ENCODE results near the gene G6PC1.
"Not testable (repeated sequence)": the region's sequence is repeated elsewhere in the genome, so short reads cannot be mapped to it uniquely, and the experiment has no call there.

G6PC1 gene

DNA sequence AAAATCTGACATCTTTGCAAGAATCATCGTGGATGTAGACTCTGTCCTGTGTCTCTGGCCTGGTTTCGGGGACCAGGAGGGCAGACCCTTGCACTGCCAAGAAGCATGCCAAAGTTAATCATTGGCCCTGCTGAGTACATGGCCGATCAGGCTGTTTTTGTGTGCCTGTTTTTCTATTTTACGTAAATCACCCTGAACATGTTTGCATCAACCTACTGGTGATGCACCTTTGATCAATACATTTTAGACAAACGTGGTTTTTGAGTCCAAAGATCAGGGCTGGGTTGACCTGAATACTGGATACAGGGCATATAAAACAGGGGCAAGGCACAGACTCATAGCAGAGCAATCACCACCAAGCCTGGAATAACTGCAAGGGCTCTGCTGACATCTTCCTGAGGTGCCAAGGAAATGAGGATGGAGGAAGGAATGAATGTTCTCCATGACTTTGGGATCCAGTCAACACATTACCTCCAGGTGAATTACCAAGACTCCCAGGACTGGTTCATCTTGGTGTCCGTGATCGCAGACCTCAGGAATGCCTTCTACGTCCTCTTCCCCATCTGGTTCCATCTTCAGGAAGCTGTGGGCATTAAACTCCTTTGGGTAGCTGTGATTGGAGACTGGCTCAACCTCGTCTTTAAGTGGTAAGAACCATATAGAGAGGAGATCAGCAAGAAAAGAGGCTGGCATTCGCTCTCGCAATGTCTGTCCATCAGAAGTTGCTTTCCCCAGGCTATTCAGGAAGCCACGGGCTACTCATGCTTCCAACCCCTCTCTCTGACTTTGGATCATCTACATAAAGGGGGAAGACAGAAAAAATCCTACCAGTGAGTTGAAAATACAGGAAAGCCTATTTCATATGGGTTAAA, at the start of gene G6PC1:
G6PC1 (plus strand) TSS at position 340 of the 872 bp plus-strand sequence; CDS start at position 418, 78 bp downstream.
- DNase-seq (ENCODE audit: low spot score) = no peak

DNA sequence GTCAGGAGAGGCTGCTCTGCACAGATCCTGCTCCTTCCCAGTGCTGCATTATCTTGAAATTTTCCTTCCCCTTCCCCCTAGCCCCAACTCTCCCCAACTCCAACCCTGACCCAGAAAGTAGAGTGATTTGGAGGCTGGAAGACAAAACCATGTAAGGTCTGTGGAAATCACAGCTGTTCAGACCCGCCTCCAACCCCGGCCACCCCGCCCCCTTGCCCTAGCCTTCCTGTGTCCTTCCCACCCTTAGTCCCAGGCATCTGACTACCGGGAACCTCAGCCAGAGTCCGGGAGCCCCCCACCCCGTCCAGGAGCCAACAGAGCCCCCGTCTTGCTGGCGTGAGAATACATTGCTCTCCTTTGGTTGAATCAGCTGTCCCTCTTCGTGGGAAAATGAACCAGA, 49.6 kb upstream of the G6PC1 start, which contains the start of gene AOC3:
AOC3 (plus strand) TSS at position 246 of the 400 bp plus-strand sequence; CDS start at position 391, 145 bp downstream.
- no peak for DNase-seq (ENCODE audit: low spot score)

- DNase-seq (ENCODE audit: low spot score) = not testable (repeated sequence)
Observed at GRCh38 chr17:42851371-42852240, 49.0 kb upstream of the G6PC1 start.

DNA sequence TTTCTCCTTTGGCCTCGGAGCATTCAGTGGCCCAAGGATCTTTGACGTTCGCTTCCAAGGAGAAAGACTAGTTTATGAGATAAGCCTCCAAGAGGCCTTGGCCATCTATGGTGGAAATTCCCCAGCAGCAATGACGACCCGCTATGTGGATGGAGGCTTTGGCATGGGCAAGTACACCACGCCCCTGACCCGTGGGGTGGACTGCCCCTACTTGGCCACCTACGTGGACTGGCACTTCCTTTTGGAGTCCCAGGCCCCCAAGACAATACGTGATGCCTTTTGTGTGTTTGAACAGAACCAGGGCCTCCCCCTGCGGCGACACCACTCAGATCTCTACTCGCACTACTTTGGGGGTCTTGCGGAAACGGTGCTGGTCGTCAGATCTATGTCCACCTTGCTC, 48.2 kb upstream of the G6PC1 start:
- no peak for DNase-seq (ENCODE audit: low spot score)

DNA sequence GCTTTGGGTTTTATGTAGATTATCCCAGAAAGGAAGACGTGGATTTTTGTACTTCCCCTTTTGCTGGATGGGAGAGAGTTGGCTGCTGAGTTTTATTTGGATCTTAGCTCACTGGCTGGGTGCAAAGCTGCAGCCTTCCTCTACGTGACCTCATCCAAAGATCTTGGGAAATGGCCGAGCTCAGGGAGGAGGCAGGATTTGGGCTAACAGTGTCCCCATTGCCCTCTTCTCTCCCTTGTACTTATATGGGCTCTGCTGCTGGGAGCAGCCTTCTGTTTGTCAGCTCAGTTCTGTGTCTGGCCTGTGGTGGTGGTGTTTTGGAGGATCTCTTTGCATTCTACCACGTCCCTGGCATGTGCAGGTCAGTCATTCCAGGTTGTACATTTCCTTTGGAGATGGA, 47.6 kb upstream of the G6PC1 start:
- no peak for DNase-seq (ENCODE audit: low spot score)

DNA sequence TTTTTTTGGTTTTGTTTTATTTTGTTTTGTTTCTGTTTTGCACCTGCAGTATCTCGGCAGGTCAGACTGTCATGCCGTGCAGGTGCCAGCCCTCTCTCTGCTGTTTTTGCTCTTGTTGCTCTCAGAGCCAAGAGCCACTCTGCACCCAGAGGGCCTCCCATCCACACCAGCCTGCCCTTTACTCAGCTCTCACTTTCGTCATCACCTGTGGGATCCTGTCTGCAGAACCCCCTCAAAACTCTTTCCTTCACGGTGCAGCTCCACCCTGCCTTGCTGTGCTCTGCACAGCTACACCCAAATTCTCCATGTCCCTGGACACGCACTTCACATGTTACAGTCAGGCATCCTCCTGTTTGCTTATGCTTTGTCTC, 47.0 kb upstream of the G6PC1 start:
- DNase-seq (ENCODE audit: low spot score) = no peak

GRCh38 chr17:42853968-42854790, 46.4 kb upstream of the G6PC1 start:
- DNase-seq (ENCODE audit: low spot score) = no peak

GRCh38 chr17:42855048-42855596, 45.5 kb upstream of the G6PC1 start:
- no peak for DNase-seq (ENCODE audit: low spot score)

GRCh38 chr17:42856093-42856492, 44.5 kb upstream of the G6PC1 start:
- not testable (repeated sequence) for DNase-seq (ENCODE audit: low spot score)

GRCh38 chr17:42856516-42856915, 44.1 kb upstream of the G6PC1 start:
- not testable (repeated sequence) for DNase-seq (ENCODE audit: low spot score)

DNA sequence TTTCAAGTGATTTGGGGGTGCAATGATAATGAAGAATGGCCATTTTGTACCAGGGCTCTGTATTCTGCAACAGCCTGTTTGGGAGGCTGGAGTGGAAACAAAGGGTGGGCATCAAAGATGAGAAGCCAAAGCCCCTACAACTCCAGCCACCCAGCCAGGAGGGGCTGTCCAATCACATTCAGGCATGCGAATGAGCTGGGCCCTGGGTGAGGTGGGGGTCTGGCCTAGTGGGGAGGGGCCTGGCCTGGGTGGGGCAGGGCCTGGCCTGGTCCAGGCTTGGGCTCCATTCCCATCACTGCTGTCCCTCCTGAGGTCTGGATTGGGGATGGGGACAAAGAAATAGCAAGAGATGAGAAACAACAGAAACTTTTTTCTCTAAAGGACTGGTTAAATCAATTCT, 43.2 kb upstream of the G6PC1 start:
- no peak for DNase-seq (ENCODE audit: low spot score)

GRCh38 chr17:42865638-42866094, 34.9 kb upstream of the G6PC1 start:
- no peak for DNase-seq (ENCODE audit: low spot score)

GRCh38 chr17:42866216-42866615, 34.4 kb upstream of the G6PC1 start:
- no peak for DNase-seq (ENCODE audit: low spot score)

DNA sequence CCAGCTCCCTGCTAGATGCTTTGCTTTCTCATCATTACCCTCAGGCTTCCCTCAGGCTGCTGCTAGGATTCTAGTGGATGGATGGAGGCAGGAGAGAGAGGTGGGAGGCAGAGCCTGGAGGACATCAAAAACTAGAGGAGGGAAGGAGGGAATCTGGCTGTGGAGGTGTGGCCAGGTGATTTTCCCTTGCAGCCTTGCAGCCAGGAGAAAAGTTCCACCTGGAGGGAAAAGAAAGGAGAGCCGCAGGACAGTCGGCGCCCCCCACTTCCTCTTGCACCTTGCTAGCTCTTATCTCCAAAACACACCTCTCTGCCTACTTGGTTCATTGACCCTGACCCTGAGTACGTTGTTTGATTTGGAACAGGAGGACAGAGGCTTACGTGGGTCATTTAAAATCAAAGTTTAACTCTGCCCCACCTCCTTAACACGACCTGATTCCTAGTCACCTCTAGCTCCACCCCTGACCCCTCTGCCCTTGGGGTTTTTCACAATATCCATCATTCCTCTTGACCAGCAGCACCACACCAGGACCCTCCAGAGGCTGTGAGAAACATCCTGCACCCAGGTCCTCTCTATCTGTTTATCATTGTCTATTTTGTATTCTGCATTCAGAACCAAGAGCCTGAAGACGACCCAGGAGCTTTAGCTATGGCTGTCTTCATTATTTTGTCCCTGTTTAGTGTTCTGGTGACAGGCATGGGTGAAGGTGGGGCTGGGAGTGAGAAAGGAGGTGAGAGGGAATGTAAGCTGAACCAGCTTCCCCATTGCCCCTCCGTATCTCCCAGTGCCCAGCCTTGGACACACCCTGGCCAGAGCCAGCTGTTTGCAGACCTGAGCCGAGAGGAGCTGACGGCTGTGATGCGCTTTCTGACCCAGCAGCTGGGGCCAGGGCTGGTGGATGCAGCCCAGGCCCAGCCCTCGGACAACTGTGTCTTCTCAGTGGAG, 33.7 kb upstream of the G6PC1 start:
- DNase-seq (ENCODE audit: low spot score) = no peak

DNA sequence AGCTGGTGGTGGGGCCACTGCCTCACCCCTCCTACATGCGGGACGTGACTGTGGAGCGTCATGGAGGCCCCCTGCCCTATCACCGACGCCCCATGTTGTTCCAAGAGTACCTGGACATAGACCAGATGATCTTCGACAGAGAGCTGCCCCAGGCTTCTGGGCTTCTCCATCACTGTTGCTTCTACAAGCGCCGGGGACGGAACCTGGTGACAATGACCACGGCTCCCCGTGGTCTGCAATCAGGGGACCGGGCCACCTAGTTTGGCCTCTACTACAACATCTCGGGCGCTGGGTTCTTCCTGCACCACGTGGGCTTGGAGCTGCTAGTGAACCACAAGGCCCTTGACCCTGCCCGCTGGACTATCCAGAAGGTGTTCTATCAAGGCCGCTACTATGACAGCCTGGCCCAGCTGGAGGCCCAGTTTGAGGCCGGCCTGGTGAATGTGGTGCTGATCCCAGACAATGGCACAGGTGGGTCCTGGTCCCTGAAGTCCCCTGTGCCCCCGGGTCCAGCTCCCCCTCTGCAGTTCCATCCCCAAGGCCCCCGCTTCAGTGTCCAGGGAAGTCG, 32.8 kb upstream of the G6PC1 start:
- DNase-seq (ENCODE audit: low spot score) = not testable (repeated sequence)

- no peak for DNase-seq (ENCODE audit: low spot score)
Observed at GRCh38 chr17:42868338-42868737, 32.3 kb upstream of the G6PC1 start.

- DNase-seq (ENCODE audit: low spot score) = no peak
Observed at GRCh38 chr17:42871647-42872046, 29.0 kb upstream of the G6PC1 start.

- no peak for DNase-seq (ENCODE audit: low spot score)
Observed at GRCh38 chr17:42872251-42872965, 28.2 kb upstream of the G6PC1 start.

GRCh38 chr17:42873315-42873714, 27.3 kb upstream of the G6PC1 start:
- no peak for DNase-seq (ENCODE audit: low spot score)

All from CD4-positive, alpha-beta T cell treated with Interleukin-6 at 100 ng/mL for 8 hours (primary cell).